C4-2B (cell line): Measurements from ENCODE around the gene PVALEF.

Source experiments
- H3K27ac ChIP-seq: fragments of 450-650 bp; 2 replicates; pipeline ENCODE4 v1.5.1; 2017
- ZFX ChIP-seq: fragments of 450-650 bp; IDR thresholded peaks from 2 replicates; pipeline ENCODE4 v1.6.1; 2017
- TF ChIP-seq, protein P1 (sequence below): fragments of 450-650 bp; conservative IDR thresholded peaks from 2 replicates; pipeline ENCODE4 v1.5.1; 2017; ENCODE audit warnings: mild to moderate bottlenecking

PVALEF gene

DNA sequence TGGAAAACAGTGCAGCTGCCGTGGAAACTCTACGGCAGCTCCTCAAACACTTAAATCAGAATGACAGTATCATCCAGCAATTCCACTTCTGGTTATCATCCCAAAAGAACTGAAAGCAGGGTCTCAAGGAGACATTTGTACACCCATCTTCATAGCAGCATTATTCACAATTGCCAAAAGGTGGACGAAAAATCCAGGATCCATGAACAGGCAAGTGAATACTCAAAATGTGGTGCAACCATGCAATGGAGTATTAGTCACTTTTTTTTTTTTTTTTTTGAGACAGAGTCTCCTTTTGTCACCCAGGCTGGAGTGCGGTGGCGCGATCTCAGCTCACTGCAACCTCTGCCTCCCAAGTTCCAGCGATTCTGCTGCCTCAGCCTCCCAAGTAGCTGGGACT is 11.4 kb downstream of the PVALEF start:
- no peak overlapping the region for H3K27ac ChIP-seq
- no peak for TF ChIP-seq ZFX
- TF ChIP-seq, protein P1, sequence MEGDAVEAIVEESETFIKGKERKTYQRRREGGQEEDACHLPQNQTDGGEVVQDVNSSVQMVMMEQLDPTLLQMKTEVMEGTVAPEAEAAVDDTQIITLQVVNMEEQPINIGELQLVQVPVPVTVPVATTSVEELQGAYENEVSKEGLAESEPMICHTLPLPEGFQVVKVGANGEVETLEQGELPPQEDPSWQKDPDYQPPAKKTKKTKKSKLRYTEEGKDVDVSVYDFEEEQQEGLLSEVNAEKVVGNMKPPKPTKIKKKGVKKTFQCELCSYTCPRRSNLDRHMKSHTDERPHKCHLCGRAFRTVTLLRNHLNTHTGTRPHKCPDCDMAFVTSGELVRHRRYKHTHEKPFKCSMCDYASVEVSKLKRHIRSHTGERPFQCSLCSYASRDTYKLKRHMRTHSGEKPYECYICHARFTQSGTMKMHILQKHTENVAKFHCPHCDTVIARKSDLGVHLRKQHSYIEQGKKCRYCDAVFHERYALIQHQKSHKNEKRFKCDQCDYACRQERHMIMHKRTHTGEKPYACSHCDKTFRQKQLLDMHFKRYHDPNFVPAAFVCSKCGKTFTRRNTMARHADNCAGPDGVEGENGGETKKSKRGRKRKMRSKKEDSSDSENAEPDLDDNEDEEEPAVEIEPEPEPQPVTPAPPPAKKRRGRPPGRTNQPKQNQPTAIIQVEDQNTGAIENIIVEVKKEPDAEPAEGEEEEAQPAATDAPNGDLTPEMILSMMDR = no peak

DNA sequence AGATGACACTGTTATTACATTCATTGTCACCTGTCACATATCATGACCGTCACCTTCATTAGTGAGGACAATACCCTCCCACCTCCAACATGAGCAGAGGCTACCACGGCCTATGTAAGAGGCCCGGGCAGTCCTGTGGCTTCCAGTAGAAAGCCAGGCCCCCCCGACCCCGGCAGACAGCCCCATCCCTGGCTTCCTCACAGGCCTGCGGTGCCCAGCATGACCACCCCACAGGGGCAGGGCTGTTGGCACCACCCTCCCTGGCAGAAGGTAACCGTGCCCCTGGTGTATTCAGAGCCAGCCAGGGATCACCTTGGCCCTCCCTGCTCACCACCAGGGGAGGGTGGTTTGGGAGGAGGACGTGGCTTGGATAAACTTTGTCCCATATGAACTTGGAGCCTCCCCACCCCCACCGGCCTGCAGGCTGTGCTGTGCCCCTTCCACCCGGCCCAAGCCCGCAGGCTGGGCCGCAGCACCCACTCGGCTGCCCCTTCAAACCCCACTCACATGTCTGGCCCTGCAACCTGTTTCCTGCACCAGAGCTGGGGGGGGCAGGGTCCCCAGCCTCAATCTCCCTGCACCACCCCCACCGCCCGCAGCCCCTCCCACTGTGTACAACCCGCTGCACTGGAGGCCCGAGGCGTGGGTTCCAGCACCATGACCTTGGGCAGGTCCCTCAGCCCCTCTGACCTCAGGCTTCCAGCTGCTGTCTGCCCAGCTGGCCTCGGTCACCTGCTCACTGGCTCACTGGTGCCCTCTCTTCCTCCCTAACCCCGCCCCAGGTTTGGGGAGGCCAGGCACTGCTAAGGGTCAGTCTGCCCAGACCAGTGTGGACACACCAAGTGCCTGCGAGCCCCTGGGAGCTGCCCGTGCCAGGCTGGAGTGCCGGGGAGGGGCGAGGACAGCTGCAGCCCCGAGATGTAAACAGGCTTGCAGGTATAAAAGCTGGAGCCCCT is 13.1 kb downstream of the PVALEF start:
- no peak overlapping the region for H3K27ac ChIP-seq
- TF ChIP-seq, protein P1 = no peak
- TF ChIP-seq ZFX = no peak

DNA sequence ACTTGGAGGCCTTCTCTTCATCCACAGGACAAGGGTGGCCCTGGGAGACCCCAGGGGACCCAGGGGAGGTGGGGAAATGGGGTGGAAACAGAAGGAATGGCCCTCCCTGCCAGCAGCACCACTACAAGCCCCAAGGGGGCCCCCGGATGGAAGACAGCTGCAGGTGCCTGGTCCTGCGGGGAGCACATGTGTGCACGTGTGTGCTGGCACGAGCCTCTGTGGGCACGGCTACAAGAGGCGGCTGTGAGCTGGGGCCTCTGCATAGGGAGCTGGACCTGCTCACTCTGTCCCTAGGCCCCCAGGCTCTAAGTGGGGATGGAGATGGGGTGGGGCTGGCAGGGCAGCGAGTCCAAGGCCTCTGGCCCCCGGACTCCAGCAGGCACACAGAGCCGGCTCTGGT is 13.9 kb downstream of the PVALEF start:
- TF ChIP-seq ZFX = no peak
- H3K27ac ChIP-seq = no peak overlapping the region

DNA sequence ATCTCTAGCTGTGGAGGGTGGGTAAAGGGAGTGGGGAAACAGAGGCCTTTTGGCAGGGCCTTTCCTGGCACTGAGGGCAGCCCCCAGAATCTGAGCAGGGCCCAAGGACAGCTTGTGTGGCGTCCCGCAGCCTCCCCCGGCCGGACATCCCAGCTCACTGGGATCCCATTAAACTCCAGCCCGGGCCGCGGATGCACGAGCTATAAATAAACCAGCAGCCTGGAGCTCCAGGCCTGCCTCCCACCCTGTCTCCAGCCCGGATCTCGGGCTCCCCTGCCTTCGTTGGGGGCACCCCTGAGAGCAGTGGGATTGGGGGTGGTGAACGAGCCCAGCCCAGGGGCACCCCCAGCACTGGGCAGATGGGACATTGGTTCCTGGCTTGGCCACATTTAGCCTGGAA is 14.6 kb downstream of the PVALEF start:
- TF ChIP-seq, protein P1 = no peak
- H3K27ac ChIP-seq = no peak overlapping the region

DNA sequence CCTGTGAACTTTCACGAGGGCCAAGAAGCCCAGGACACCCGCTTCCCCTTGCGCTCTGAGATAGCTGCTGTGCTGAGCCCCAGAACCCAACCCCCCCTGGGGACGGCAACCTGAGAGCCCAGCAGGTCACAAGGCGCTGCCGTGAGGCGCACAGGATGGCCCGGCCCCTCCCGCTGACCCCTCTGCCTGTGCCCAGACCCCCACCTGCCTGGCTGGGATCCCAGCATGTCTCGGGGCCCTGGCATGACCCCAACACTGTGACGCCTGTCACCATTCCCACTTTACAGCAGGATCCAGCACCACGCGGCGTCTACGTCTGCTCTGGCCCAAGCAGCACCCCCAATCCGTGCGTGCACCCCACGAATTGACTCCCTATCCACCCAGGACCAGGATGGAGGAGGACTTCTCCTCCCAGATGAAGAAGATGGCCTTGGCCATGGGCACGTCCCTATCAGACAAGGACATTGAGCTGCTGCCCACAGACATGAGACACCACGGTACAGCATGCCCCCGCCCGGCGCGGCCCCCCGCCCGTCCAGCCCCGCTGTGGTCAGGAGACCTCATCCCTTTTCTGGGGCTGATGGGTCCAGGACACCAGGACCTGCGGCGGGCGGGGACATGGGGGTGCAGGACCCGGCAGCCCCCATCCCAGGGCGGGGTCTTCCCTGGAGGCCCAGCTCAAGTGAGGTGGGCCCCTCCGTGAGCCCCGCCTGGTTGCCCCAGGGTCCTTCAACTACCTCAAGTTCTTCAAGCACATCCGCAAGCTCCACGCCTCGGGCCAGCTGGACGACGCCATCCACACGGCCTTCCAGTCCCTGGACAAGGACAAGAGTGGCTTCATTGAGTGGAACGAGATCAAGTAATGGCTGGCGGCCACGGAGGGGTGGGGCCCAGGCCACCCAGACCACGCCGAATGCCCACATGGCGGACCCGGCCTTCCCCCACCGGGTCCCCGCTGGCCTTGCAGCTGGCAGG is 15.8 kb downstream of the PVALEF start:
- no peak for TF ChIP-seq ZFX
- TF ChIP-seq, protein P1 = no peak

DNA sequence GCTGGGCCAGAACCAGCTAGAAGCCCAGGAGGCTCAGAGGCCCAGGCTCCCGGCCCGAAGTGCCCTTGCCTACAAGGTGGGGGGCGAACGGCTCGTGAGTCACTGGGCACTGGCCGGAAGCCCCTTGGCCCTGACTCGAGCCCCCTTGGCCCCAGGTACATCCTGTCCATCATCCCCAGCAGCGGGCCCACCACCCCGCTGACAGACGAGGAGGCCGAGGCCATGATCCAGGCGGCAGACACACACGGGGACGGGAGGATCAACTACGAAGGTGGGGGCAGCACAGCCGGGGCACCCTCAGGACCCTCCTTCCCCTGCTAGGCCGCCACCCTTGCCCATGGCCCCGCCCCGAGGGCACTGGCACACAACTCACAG is 16.5 kb downstream of the PVALEF start:
- no peak overlapping the region for H3K27ac ChIP-seq
- TF ChIP-seq, protein P1 = no peak
- TF ChIP-seq ZFX = no peak

More for the DNA sequence above, 15.8 kb downstream of the PVALEF start:
- no peak overlapping the region for H3K27ac ChIP-seq

DNA sequence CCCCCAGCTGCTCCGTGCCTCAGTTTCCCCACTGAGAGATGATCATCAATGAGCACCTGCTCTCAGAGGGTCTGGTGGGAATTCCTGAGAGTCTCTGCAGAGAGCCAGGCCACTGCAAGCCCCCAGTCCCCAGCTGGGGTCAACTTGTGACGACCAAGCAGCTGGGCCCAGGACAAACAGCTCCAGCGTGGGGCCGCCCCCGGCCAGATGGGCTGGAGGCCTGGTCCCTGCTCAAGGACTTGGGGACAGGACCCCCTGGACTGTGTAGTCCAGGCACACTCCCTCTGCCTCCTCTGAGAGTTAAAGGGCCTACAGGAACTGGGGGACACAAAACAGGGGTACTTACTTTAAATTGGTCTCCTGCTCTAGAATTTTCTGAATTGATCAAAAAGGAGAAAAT is 17.3 kb downstream of the PVALEF start:
- TF ChIP-seq, protein P1 = no peak
- TF ChIP-seq ZFX = no peak

More for the DNA sequence above, 17.3 kb downstream of the PVALEF start:
- H3K27ac ChIP-seq = no peak overlapping the region
